WTC11 (cell line): Measurements from ENCODE around the gene SLC25A26. TPM values are rescaled to one million over a fixed set of nuclear protein-coding genes. Genes with fewer than 3 reads are reported as not detected.

Experiments used
- ATAC-seq: fragments of 200-7000 bp; cut with Tn5 transposase; 2 replicates; pipeline ENCODE4 v1.10.0; 2021; ENCODE audit warnings: mild to moderate bottlenecking, moderate library complexity
- CTCF ChIA-PET: fragments of 300-600 bp; sonication (Branson Sonifier 250); formaldehyde crosslinking; loops from one replicate; lab custom pipeline; 2021; ENCODE audit warnings: antibody characterized with exemption; lab: Charles Lee
- POLR2A ChIA-PET: fragments of 350-600 bp; sonication (Branson Sonifier 250); formaldehyde crosslinking; loops from one replicate; lab custom pipeline; 2021; ENCODE audit warnings: antibody characterized with exemption; lab: Charles Lee
- DNase-seq: peaks from one replicate; pipeline ENCODE4 v3.0.0; 2021; ENCODE audit warnings: low spot score
- H3K27ac Mint-ChIP-seq: 2 replicates; pipeline ENCODE4 v1.8.0; 2021; ENCODE audit warnings: mixed read lengths
- H3K27me3 Mint-ChIP-seq: 2 replicates; pipeline ENCODE4 v1.8.0; 2021; ENCODE audit warnings: low read depth, mild to moderate bottlenecking, moderate library complexity, mixed read lengths
- H3K36me3 Mint-ChIP-seq: 2 replicates; pipeline ENCODE4 v1.8.0; 2021; ENCODE audit warnings: mixed read lengths
- H3K4me1 Mint-ChIP-seq: 2 replicates; pipeline ENCODE4 v1.8.0; 2022; ENCODE audit warnings: mixed read lengths
- H3K4me3 Mint-ChIP-seq: 2 replicates; pipeline ENCODE4 v1.8.0; 2021; ENCODE audit warnings: mild to moderate bottlenecking, moderate library complexity, mixed read lengths
- H3K9me3 Mint-ChIP-seq: 2 replicates; pipeline ENCODE4 v1.8.0; 2021; ENCODE audit warnings: mixed read lengths
- ATF2 ChIP-seq: sonication (generic); formaldehyde crosslinking; IDR thresholded peaks from 2 replicates; pipeline ENCODE4 v1.8.1; 2022; ENCODE audit warnings: low read depth, missing genetic modification reagents, borderline replicate concordance
- CBFB ChIP-seq: sonication (generic); formaldehyde crosslinking; IDR thresholded peaks from 2 replicates; pipeline ENCODE4 v1.8.1; 2022; ENCODE audit warnings: mild to moderate bottlenecking, low read depth, missing genetic modification reagents
- CDX4 ChIP-seq: fragments of 250-450 bp; sonication (Bioruptor Pico); IDR thresholded peaks from 2 replicates; pipeline ENCODE4 v1.9.0; 2021; ENCODE audit warnings: moderate library complexity, mild to moderate bottlenecking, inconsistent platforms, borderline replicate concordance
- HMGA2 ChIP-seq: fragments of 250-450 bp; sonication (Bioruptor Pico); IDR thresholded peaks from 2 replicates; pipeline ENCODE4 v1.4.0; 2021; ENCODE audit warnings: mild to moderate bottlenecking, moderate library complexity
- HMGXB4 ChIP-seq: sonication (generic); formaldehyde crosslinking; IDR thresholded peaks from 2 replicates; pipeline ENCODE4 v1.8.1; 2023; ENCODE audit warnings: mild to moderate bottlenecking, moderate library complexity, missing genetic modification reagents
- NFATC4 ChIP-seq: fragments of 250-450 bp; sonication (Bioruptor Pico); IDR thresholded peaks from 2 replicates; pipeline ENCODE4 v1.9.0; 2021; ENCODE audit warnings: mild to moderate bottlenecking
- NFE2L1 ChIP-seq: sonication (generic); formaldehyde crosslinking; IDR thresholded peaks from 2 replicates; pipeline ENCODE4 v1.8.1; 2023; ENCODE audit warnings: missing genetic modification reagents
- TEAD1 ChIP-seq: sonication (generic); formaldehyde crosslinking; IDR thresholded peaks from 2 replicates; pipeline ENCODE4 v1.8.0; 2022; ENCODE audit warnings: mild to moderate bottlenecking, missing genetic modification reagents
- TP53 ChIP-seq: sonication (generic); formaldehyde crosslinking; IDR thresholded peaks from 2 replicates; pipeline ENCODE4 v1.8.1; 2023; ENCODE audit warnings: mild to moderate bottlenecking, missing genetic modification reagents
- ZNF121 ChIP-seq: sonication (generic); formaldehyde crosslinking; IDR thresholded peaks from 2 replicates; pipeline ENCODE4 v1.8.0; 2023; ENCODE audit warnings: missing genetic modification reagents
- ZNF138 ChIP-seq: sonication (generic); formaldehyde crosslinking; conservative IDR thresholded peaks from 2 replicates; pipeline ENCODE4 v1.8.1; 2022; ENCODE audit warnings: mild to moderate bottlenecking, moderate library complexity, missing genetic modification reagents
- ZNF232 ChIP-seq: sonication (generic); formaldehyde crosslinking; IDR thresholded peaks from 2 replicates; pipeline ENCODE4 v1.8.0; 2022; ENCODE audit warnings: mild to moderate bottlenecking, missing genetic modification reagents
- ZNF396 ChIP-seq: fragments of 250-450 bp; sonication (Bioruptor Pico); IDR thresholded peaks from 2 replicates; pipeline ENCODE4 v1.8.0; 2021; ENCODE audit warnings: mild to moderate bottlenecking, moderate library complexity, borderline replicate concordance
- total RNA-seq: library from RNA; stranded (reverse); gene quantifications from 3 replicates; pipeline ENCODE4 v1.2.3, GENCODE V29; 2021

The SLC25A26 gene
- total RNA-seq, 1 experiment from 2014 or later, result 29.1 TPM

GRCh38 chr3:66425576-66426114 is 204.8 kb downstream of the SLC25A26 start:
- no peak overlapping the region; the same call in 1 of the 2 replicates for H3K27ac Mint-ChIP-seq
- peaks cover 48% of the 10 kb centered on the region for H3K36me3 Mint-ChIP-seq
- peaks cover 58% of the 10 kb centered on the region for H3K4me1 Mint-ChIP-seq
- no peak for DNase-seq
- CTCF ChIA-PET, result interaction anchor here (1.1 kb wide), 1 partner anchor 213 kb away, joined by 3 read pairs; no protein-coding TSS in a partner anchor
- TF ChIP-seq CBFB (CRISPR knock-in tag), result no peak
- TF ChIP-seq, all 79 proteins: peak for 0
- no peak overlapping the region for H3K4me3 Mint-ChIP-seq
- ATAC-seq, result no peak
- peaks cover 33% of the 10 kb centered on the region for H3K9me3 Mint-ChIP-seq
- peaks cover 6% of the 10 kb centered on the region for H3K27me3 Mint-ChIP-seq
- POLR2A ChIA-PET, result no interaction called here

- Mint-ChIP-seq H3K27ac (no peak overlapping the region), H3K27me3 (peaks cover 3% of the 10 kb centered on the region), H3K36me3 (peaks cover 46% of the 10 kb centered on the region), H3K4me1 (peaks cover 63% of the 10 kb centered on the region), H3K9me3 (peaks cover 28% of the 10 kb centered on the region), H3K4me3 (no peak overlapping the region)
- POLR2A ChIA-PET, result no interaction called here
- CTCF ChIA-PET, result no interaction called here
- ATAC-seq, result no peak
- DNase-seq, result no peak
- no peak for TF ChIP-seq ZNF232 (CRISPR knock-in tag)
- no peak for TF ChIP-seq NFE2L1 (CRISPR knock-in tag)
- no peak for TF ChIP-seq NFATC4 (CRISPR knock-in tag)
- TF ChIP-seq HMGA2 (CRISPR knock-in tag), result no peak
- no peak for TF ChIP-seq CDX4 (CRISPR knock-in tag)
- TF ChIP-seq TP53 (CRISPR knock-in tag), result no peak
- TF ChIP-seq ZNF396 (CRISPR knock-in tag), result no peak
These were observed 205.3 kb downstream of the SLC25A26 start for GRCh38 chr3:66426135-66426534.

- CTCF ChIA-PET, result interaction anchor here (1.1 kb wide), 1 partner anchor 19 kb away, joined by 11 read pairs; no protein-coding TSS in a partner anchor
- Mint-ChIP-seq H3K27ac (peak overlapping the region; percentile 18; the same call in 1 of the 2 replicates), H3K4me1 (peaks cover 74% of the 10 kb centered on the region)
These were observed 206.6 kb downstream of the SLC25A26 start for GRCh38 chr3:66427352-66427751.

GRCh38 chr3:66427951-66428474 is 207.2 kb downstream of the SLC25A26 start:
- ChIA-PET POLR2A (no interaction called here), CTCF (interaction anchor here (1.1 kb wide), 1 partner anchor 20 kb away, joined by 11 read pairs; no protein-coding TSS in a partner anchor)
- H3K4me1 Mint-ChIP-seq, result peaks cover 79% of the 10 kb centered on the region
- no peaks in the 10 kb centered on the region for H3K27me3 Mint-ChIP-seq
- DNase-seq (no peak), ATAC-seq (no peak)
- H3K4me3 Mint-ChIP-seq, result no peak overlapping the region
- H3K27ac Mint-ChIP-seq, result peak overlapping the region; percentile 55
- peaks cover 11% of the 10 kb centered on the region for H3K9me3 Mint-ChIP-seq
- TF ChIP-seq CBFB (CRISPR knock-in tag) (no peak), TEAD1 (CRISPR knock-in tag) (no peak), ATF2 (CRISPR knock-in tag) (no peak), ZNF138 (CRISPR knock-in tag) (no peak)
- H3K36me3 Mint-ChIP-seq, result peaks cover 31% of the 10 kb centered on the region

More at GRCh38 chr3:66427352-66427751, 206.6 kb downstream of the SLC25A26 start:
- Mint-ChIP-seq H3K4me3 (no peak overlapping the region), H3K9me3 (peaks cover 17% of the 10 kb centered on the region), H3K36me3 (peaks cover 38% of the 10 kb centered on the region), H3K27me3 (no peaks in the 10 kb centered on the region)
- TF ChIP-seq ZNF121 (CRISPR knock-in tag) (peak; percentile 95), HMGXB4 (no peak)
- POLR2A ChIA-PET, result no interaction called here
- DNase-seq (no peak), ATAC-seq (no peak)

Other genes starting within 250 kb of the SLC25A26 start
- 53.0 to 58.2 TPM (median 54.1 TPM) in 3 replicates for gene MAGI1, start 182.1 kb upstream of the SLC25A26 start, total RNA-seq